Activated T-cell treated with anti-CD3 and anti-CD28 coated beads, Interleukin-2, amount 50 U/mL, for 24 hours (primary cell): ENCODE data around the gene ADARB2.

Source experiments
- DNase-seq: peaks from one replicate; pipeline ENCODE4 v3.0.0-alpha.2; 2020
- H3K27ac Mint-ChIP-seq: 2 replicates; pipeline ENCODE4 v1.8.0; 2020; ENCODE audit warnings: mild to moderate bottlenecking, mixed read lengths
- H3K27me3 Mint-ChIP-seq: 2 replicates; pipeline ENCODE4 v1.8.0; 2020; ENCODE audit warnings: mixed read lengths
- H3K36me3 Mint-ChIP-seq: 2 replicates; pipeline ENCODE4 v1.8.0; 2020; ENCODE audit warnings: low read depth, mixed read lengths
- H3K4me1 Mint-ChIP-seq: 2 replicates; pipeline ENCODE4 v1.8.0; 2020; ENCODE audit warnings: low read depth, mixed read lengths
- H3K4me3 Mint-ChIP-seq: 2 replicates; pipeline ENCODE4 v1.8.0; 2020; ENCODE audit warnings: mild to moderate bottlenecking, moderate library complexity, mixed read lengths
- H3K9me3 Mint-ChIP-seq: 2 replicates; pipeline ENCODE4 v1.8.0; 2020; ENCODE audit warnings: mixed read lengths

ADARB2 gene

GRCh38 chr10:1153251-1153763 is 584.0 kb downstream of the ADARB2 start:
- Mint-ChIP-seq H3K27ac (no peak overlapping the region), H3K27me3 (peaks cover 13% of the 10 kb centered on the region), H3K9me3 (no peaks in the 10 kb centered on the region), H3K4me1 (peaks cover 1% of the 10 kb centered on the region), H3K4me3 (no peak overlapping the region), H3K36me3 (no peaks in the 10 kb centered on the region)
- DNase-seq: no peak

GRCh38 chr10:1152386-1153250 is 584.7 kb downstream of the ADARB2 start:
- H3K27ac Mint-ChIP-seq: no peak overlapping the region
- no peaks in the 10 kb centered on the region for H3K36me3 Mint-ChIP-seq
- peaks cover 1% of the 10 kb centered on the region for H3K4me1 Mint-ChIP-seq
- no peak overlapping the region for H3K4me3 Mint-ChIP-seq
- DNase-seq: peak; percentile 11
- no peaks in the 10 kb centered on the region for H3K9me3 Mint-ChIP-seq
- peaks cover 17% of the 10 kb centered on the region for H3K27me3 Mint-ChIP-seq

- Mint-ChIP-seq H3K27ac (no peak overlapping the region), H3K4me1 (peaks cover 1% of the 10 kb centered on the region), H3K27me3 (peaks cover 19% of the 10 kb centered on the region), H3K36me3 (no peaks in the 10 kb centered on the region), H3K4me3 (no peak overlapping the region), H3K9me3 (peaks cover 7% of the 10 kb centered on the region)
- peak; percentile 18 for DNase-seq
Measured at GRCh38 chr10:1151076-1152033, 586.0 kb downstream of the ADARB2 start.

GRCh38 chr10:1150638-1150955 is 586.7 kb downstream of the ADARB2 start:
- Mint-ChIP-seq H3K27ac (no peak overlapping the region), H3K9me3 (peaks cover 12% of the 10 kb centered on the region), H3K4me3 (no peak overlapping the region), H3K4me1 (peaks cover 1% of the 10 kb centered on the region), H3K27me3 (peaks cover 19% of the 10 kb centered on the region), H3K36me3 (no peaks in the 10 kb centered on the region)
- DNase-seq: peak; percentile 15

GRCh38 chr10:1149793-1150637 is 587.3 kb downstream of the ADARB2 start:
- Mint-ChIP-seq H3K27me3 (peaks cover 19% of the 10 kb centered on the region), H3K4me1 (peaks cover 1% of the 10 kb centered on the region), H3K27ac (no peak overlapping the region), H3K9me3 (peaks cover 12% of the 10 kb centered on the region), H3K36me3 (no peaks in the 10 kb centered on the region), H3K4me3 (no peak overlapping the region)
- DNase-seq: peak; percentile 19

GRCh38 chr10:1148855-1149605 is 588.3 kb downstream of the ADARB2 start:
- H3K9me3 Mint-ChIP-seq: peaks cover 12% of the 10 kb centered on the region
- H3K27me3 Mint-ChIP-seq: peaks cover 19% of the 10 kb centered on the region
- H3K4me3 Mint-ChIP-seq: no peak overlapping the region
- DNase-seq: peak; percentile 8
- H3K36me3 Mint-ChIP-seq: no peaks in the 10 kb centered on the region
- H3K4me1 Mint-ChIP-seq: peaks cover 1% of the 10 kb centered on the region
- H3K27ac Mint-ChIP-seq: no peak overlapping the region

- Mint-ChIP-seq H3K27me3 (peaks cover 19% of the 10 kb centered on the region), H3K27ac (no peak overlapping the region), H3K9me3 (peaks cover 12% of the 10 kb centered on the region), H3K4me3 (no peak overlapping the region), H3K36me3 (no peaks in the 10 kb centered on the region), H3K4me1 (peaks cover 1% of the 10 kb centered on the region)
- no peak for DNase-seq
Measured at GRCh38 chr10:1147810-1148209, 589.5 kb downstream of the ADARB2 start.

GRCh38 chr10:1142596-1142995 is 594.7 kb downstream of the ADARB2 start:
- no peak for DNase-seq
- H3K36me3 Mint-ChIP-seq: no peaks in the 10 kb centered on the region
- H3K4me3 Mint-ChIP-seq: no peak overlapping the region
- peaks cover 25% of the 10 kb centered on the region for H3K9me3 Mint-ChIP-seq
- no peaks in the 10 kb centered on the region for H3K4me1 Mint-ChIP-seq
- H3K27me3 Mint-ChIP-seq: peaks cover 9% of the 10 kb centered on the region
- H3K27ac Mint-ChIP-seq: no peak overlapping the region

- Mint-ChIP-seq H3K4me1 (no peaks in the 10 kb centered on the region), H3K4me3 (no peak overlapping the region), H3K27ac (no peak overlapping the region), H3K9me3 (peaks cover 19% of the 10 kb centered on the region), H3K27me3 (peaks cover 4% of the 10 kb centered on the region), H3K36me3 (no peaks in the 10 kb centered on the region)
- DNase-seq: no peak
Measured at GRCh38 chr10:1141701-1142100, 595.6 kb downstream of the ADARB2 start.

GRCh38 chr10:1141261-1141660 is 596.1 kb downstream of the ADARB2 start:
- Mint-ChIP-seq H3K27ac (no peak overlapping the region), H3K9me3 (peaks cover 17% of the 10 kb centered on the region), H3K4me3 (no peak overlapping the region), H3K4me1 (no peaks in the 10 kb centered on the region), H3K27me3 (peaks cover 2% of the 10 kb centered on the region), H3K36me3 (no peaks in the 10 kb centered on the region)
- DNase-seq: no peak

GRCh38 chr10:1138529-1138928 is 598.8 kb downstream of the ADARB2 start:
- H3K27ac Mint-ChIP-seq: no peak overlapping the region
- no peaks in the 10 kb centered on the region for H3K36me3 Mint-ChIP-seq
- no peak overlapping the region for H3K4me3 Mint-ChIP-seq
- DNase-seq: no peak
- peaks cover 12% of the 10 kb centered on the region for H3K9me3 Mint-ChIP-seq
- H3K27me3 Mint-ChIP-seq: peaks cover 2% of the 10 kb centered on the region
- peaks cover 5% of the 10 kb centered on the region for H3K4me1 Mint-ChIP-seq

GRCh38 chr10:1137499-1138163 is 599.7 kb downstream of the ADARB2 start:
- Mint-ChIP-seq H3K27me3 (peaks cover 2% of the 10 kb centered on the region), H3K4me3 (no peak overlapping the region), H3K36me3 (peaks cover 1% of the 10 kb centered on the region), H3K9me3 (peaks cover 12% of the 10 kb centered on the region), H3K4me1 (peaks cover 11% of the 10 kb centered on the region), H3K27ac (no peak overlapping the region)
- DNase-seq: no peak

GRCh38 chr10:1136268-1136667 is 601.1 kb downstream of the ADARB2 start:
- no peaks in the 10 kb centered on the region for H3K27me3 Mint-ChIP-seq
- DNase-seq: no peak
- peaks cover 12% of the 10 kb centered on the region for H3K9me3 Mint-ChIP-seq
- no peak overlapping the region for H3K27ac Mint-ChIP-seq
- H3K36me3 Mint-ChIP-seq: peaks cover 13% of the 10 kb centered on the region
- H3K4me3 Mint-ChIP-seq: no peak overlapping the region
- H3K4me1 Mint-ChIP-seq: peaks cover 15% of the 10 kb centered on the region
